Retinal pigment epithelial cell (primary cell): Measurements from ENCODE around the gene RETN.

Source experiments
- DNase-seq: peaks from one replicate; pipeline ENCODE4 v3.0.0-alpha.2; 2010; ENCODE audit warnings: low read depth
- H3K4me3 ChIP-seq: 2 replicates; pipeline ENCODE4 v1.5.1; 2011; ENCODE audit warnings: mild to moderate bottlenecking, low read length, control low read depth, moderate library complexity
- CTCF ChIP-seq: conservative IDR thresholded peaks from 2 replicates; pipeline ENCODE4 v1.5.1; 2011; ENCODE audit warnings: low read depth, low read length, control low read depth, inconsistent platforms

Gene RETN

GRCh38 chr19:7679771-7680605 lies 11.1 kb downstream of the RETN start:
- no peak for TF ChIP-seq CTCF
- peak overlapping the region; percentile 87 for H3K4me3 ChIP-seq
- DNase-seq = no peak

GRCh38 chr19:7680606-7681339 lies 11.9 kb downstream of the RETN start, which contains the start of gene TRAPPC5:
Gene TRAPPC5, plus strand, starts transcription at chr19:7680833. Its CDS starts 1,421 bp downstream, at chr19:7682254.
- peak within 1 kb of the TSS; percentile 87 for H3K4me3 ChIP-seq
- peak; percentile 29 for DNase-seq
- TF ChIP-seq CTCF = peak; percentile 60

GRCh38 chr19:7681340-7682174 lies 12.7 kb downstream of the RETN start:
- TF ChIP-seq CTCF = peak; percentile 69
- peak overlapping the region; percentile 87 for H3K4me3 ChIP-seq
- DNase-seq = peak; percentile 22

GRCh38 chr19:7682175-7682855 lies 13.5 kb downstream of the RETN start:
- no peak for DNase-seq
- peak overlapping the region; percentile 87 for H3K4me3 ChIP-seq

GRCh38 chr19:7685546-7686445 lies 16.9 kb downstream of the RETN start:
- DNase-seq = no peak
- H3K4me3 ChIP-seq = no peak overlapping the region
- no peak for TF ChIP-seq CTCF

More at GRCh38 chr19:7682175-7682855, 13.5 kb downstream of the RETN start:
- no peak for TF ChIP-seq CTCF

- DNase-seq = no peak
- TF ChIP-seq CTCF = no peak
- H3K4me3 ChIP-seq = no peak overlapping the region
Measured at GRCh38 chr19:7687177-7687576, 18.3 kb downstream of the RETN start.
